GM12878 (cell line): ENCODE data around the gene FREM3. TPM values are rescaled to one million over a fixed set of nuclear protein-coding genes. Genes with fewer than 3 reads are reported as not detected.

Experiments used
- CEBPZ ChIP-seq: fragments of 150-350 bp; IDR thresholded peaks from 2 replicates; pipeline ENCODE4 v1.6.1; 2016; ENCODE audit warnings: low read depth, low read length
- EED ChIP-seq: sonication (generic); IDR thresholded peaks from 2 replicates; pipeline ENCODE4 v1.6.1; 2016; ENCODE audit warnings: antibody characterized with exemption, low read depth
- ETV6 ChIP-seq, 2 experiments: fragments of 450-650 bp in 1 of 2; IDR thresholded peaks in 1 of 2; conservative IDR thresholded peaks in 1 of 2; 2 replicates each; pipeline ENCODE4 v1.6.1; 2014; ENCODE audit warnings: antibody characterized with exemption in 1 of 2, borderline replicate concordance in 1 of 2, low read depth in 1 of 2, mild to moderate bottlenecking in 1 of 2, moderate library complexity in 1 of 2
- RAD21 ChIP-seq: IDR thresholded peaks from 2 replicates; pipeline ENCODE4 v1.6.1; 2011; ENCODE audit warnings: mild to moderate bottlenecking, low read depth, low read length, moderate library complexity; ENCODE audit not compliant: insufficient read depth
- ZSCAN29 ChIP-seq: fragments of 450-650 bp; IDR thresholded peaks from 2 replicates; pipeline ENCODE4 v1.6.1; 2017; ENCODE audit warnings: mild to moderate bottlenecking, moderate library complexity
- polyA plus RNA-seq, 11 experiments: library from polyadenylated mRNA; depleted of rRNA in 4 of 11; unstranded in 6 of 11; stranded (reverse) in 5 of 11; fragments of >200 nt; fragmentation: Nextera tagmentation in 4 of 11; fragmentation: Illumina TruSeq in 1 of 11; extraction: Ambion mirVana in 4 of 11; extraction: Trizol in 1 of 11; gene quantifications; 1 replicate in 1 of 11; 2 replicates in 10 of 11; pipeline versions ENCODE4 v1.2.1 to v1.2.3, GENCODE V29; 2011 to 2016; ENCODE audit warnings: inconsistent platforms in 2 of 11, missing spikeins in 2 of 11, low read depth in 1 of 11
- total RNA-seq, 4 experiments: library from RNA; depleted of rRNA in 3 of 4; stranded (reverse); fragments of >200 nt in 3 of 4; fragmentation: Illumina TruSeq in 1 of 4; extraction: Trizol in 1 of 4; gene quantifications; 2 replicates each; pipeline versions ENCODE4 v1.2.1 to v1.2.3, GENCODE V29; 2013 to 2021
- TF ChIP-seq, protein P1 (sequence below): IDR thresholded peaks from 2 replicates; pipeline ENCODE4 v1.6.1; 2012; ENCODE audit warnings: improper control_type of control experiment, low read depth, low read length; ENCODE audit not compliant: insufficient replicate concordance

FREM3 gene
- total and polyA plus RNA-seq, 10 of the 15 experiments (the other 5 are each of a cell fraction or from before 2014, with no cell fraction given): not detected

DNA sequence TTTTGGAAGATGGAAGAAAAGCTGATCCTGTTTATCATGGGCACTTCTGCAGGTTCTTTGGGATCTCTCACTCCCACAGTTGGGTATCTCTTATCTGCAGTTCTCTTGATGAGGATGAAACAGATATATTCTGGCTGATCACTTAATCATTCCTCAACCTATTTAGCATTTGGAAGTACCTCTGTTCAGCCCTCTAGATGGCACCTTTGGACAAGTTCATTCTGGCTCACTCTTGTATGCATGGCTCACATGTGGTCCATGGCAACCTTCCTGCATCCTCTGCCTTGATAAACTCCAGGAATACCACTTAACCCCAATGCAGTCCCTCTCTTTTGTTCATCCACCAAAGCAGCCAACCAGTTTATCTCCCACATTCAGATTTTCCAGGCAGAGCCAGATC lies 112.8 kb downstream of the FREM3 start (continued):
- TF ChIP-seq CEBPZ (no peak), ZSCAN29 (no peak), RAD21 (peak; percentile 32), EED (no peak), ETV6 (conservative IDR thresholded peaks at IDR 0.05 in 1 of 2, IDR thresholded peaks at IDR 0.05 in 1 of 2; ENCODE audit: borderline replicate concordance in 1 of 2, low read depth in 1 of 2) (no peak)
- TF ChIP-seq, protein P1, sequence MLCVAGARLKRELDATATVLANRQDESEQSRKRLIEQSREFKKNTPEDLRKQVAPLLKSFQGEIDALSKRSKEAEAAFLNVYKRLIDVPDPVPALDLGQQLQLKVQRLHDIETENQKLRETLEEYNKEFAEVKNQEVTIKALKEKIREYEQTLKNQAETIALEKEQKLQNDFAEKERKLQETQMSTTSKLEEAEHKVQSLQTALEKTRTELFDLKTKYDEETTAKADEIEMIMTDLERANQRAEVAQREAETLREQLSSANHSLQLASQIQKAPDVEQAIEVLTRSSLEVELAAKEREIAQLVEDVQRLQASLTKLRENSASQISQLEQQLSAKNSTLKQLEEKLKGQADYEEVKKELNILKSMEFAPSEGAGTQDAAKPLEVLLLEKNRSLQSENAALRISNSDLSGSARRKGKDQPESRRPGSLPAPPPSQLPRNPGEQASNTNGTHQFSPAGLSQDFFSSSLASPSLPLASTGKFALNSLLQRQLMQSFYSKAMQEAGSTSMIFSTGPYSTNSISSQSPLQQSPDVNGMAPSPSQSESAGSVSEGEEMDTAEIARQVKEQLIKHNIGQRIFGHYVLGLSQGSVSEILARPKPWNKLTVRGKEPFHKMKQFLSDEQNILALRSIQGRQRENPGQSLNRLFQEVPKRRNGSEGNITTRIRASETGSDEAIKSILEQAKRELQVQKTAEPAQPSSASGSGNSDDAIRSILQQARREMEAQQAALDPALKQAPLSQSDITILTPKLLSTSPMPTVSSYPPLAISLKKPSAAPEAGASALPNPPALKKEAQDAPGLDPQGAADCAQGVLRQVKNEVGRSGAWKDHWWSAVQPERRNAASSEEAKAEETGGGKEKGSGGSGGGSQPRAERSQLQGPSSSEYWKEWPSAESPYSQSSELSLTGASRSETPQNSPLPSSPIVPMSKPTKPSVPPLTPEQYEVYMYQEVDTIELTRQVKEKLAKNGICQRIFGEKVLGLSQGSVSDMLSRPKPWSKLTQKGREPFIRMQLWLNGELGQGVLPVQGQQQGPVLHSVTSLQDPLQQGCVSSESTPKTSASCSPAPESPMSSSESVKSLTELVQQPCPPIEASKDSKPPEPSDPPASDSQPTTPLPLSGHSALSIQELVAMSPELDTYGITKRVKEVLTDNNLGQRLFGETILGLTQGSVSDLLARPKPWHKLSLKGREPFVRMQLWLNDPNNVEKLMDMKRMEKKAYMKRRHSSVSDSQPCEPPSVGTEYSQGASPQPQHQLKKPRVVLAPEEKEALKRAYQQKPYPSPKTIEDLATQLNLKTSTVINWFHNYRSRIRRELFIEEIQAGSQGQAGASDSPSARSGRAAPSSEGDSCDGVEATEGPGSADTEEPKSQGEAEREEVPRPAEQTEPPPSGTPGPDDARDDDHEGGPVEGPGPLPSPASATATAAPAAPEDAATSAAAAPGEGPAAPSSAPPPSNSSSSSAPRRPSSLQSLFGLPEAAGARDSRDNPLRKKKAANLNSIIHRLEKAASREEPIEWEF: no peak
